Immature natural killer cell (primary cell): ENCODE data around the gene OR4C6. TPM values are rescaled to one million over a fixed set of nuclear protein-coding genes. Genes with fewer than 3 reads are reported as not detected.

Source experiments
- polyA plus RNA-seq, 3 donors: library from polyadenylated mRNA; unstranded; fragments of 300-500 nt; fragmentation: Illumina TruSeq; gene quantifications; one replicate each; pipeline ENCODE4 v1.2.3, GENCODE V29; 2021

Gene OR4C6
- polyA plus RNA-seq, 3 donors from 2014 or later = not detected

Other genes starting within 250 kb of the OR4C6 start
- gene OR4C15, start 107.7 kb upstream of the OR4C6 start, polyA plus RNA-seq = not detected
- not detected for gene OR4C16, start 90.1 kb upstream of the OR4C6 start, polyA plus RNA-seq
- not detected for gene OR4C11, start 54.6 kb upstream of the OR4C6 start, polyA plus RNA-seq
- not detected for gene OR4P4, start 27.1 kb upstream of the OR4C6 start, polyA plus RNA-seq
- not detected for gene OR4S2, start 13.9 kb upstream of the OR4C6 start, polyA plus RNA-seq
- gene OR5D13, start 111.2 kb downstream of the OR4C6 start, polyA plus RNA-seq = not detected
- not detected for gene OR5D14, start 133.4 kb downstream of the OR4C6 start, polyA plus RNA-seq
- not detected for gene OR5L1, start 149.2 kb downstream of the OR4C6 start, polyA plus RNA-seq
- not detected for gene OR5D18, start 157.4 kb downstream of the OR4C6 start, polyA plus RNA-seq
- not detected for gene OR5L2, start 165.0 kb downstream of the OR4C6 start, polyA plus RNA-seq
- not detected for gene OR5D16, start 176.6 kb downstream of the OR4C6 start, polyA plus RNA-seq
- gene TRIM51, start 221.1 kb downstream of the OR4C6 start, polyA plus RNA-seq = not detected